Measurements from ENCODE around the gene ADAMTS17.

The ADAMTS17 gene

DNA sequence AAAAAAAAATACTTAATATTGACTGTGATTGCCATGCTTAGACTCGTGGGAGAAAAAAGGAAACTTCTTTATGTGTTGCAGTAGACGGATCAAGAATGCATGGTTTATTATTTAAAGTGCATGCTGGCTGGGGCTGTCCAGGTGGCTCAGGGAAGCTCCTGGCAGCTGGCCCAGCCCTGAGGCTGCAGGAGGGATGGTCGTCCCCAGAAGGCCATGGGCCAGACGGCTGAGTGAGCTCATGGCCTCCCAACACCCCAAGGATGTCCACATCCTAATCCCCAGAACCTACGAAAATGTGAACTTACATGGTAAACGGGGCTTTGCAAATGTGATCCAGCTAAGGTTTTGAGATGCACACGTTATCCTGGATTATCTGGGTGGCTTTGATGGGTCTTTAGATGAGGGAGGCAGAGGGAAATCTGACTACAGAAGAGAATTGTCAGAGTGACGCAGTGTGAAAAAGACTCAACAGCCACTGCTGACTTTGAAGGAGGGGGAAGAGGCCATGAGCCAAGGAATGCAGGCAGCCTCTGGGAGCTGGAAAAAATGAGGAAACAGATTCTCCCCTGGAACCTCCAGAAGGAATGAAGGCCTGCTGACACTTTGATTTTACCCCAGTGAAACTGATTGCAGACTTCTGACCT lies 29.8 kb downstream of the ADAMTS17 start:
- Histone ChIP-seq H3K36me3 (no peaks in the 10 kb centered on the region), H3K27ac (peak overlapping the region; percentile 65), H3K4me3 (ENCODE audit: low read depth, low read length) (no peak overlapping the region), H3K27me3 (ENCODE audit: insufficient read depth, low read depth, severe bottlenecking) (peaks cover 13% of the 10 kb centered on the region), H3K9me3 (ENCODE audit: severe bottlenecking) (peaks cover 10% of the 10 kb centered on the region)
- no peak for TF ChIP-seq CTCF (IDR thresholded peaks at IDR 0.05; ENCODE audit: low read depth, low read length)
- DNase-seq, result peak; percentile 72

GRCh38 chr15:100311154-100311625 lies 30.6 kb downstream of the ADAMTS17 start:
- peaks cover 13% of the 10 kb centered on the region for H3K27me3 ChIP-seq (ENCODE audit: insufficient read depth, low read depth, severe bottlenecking)
- TF ChIP-seq CTCF (IDR thresholded peaks at IDR 0.05; ENCODE audit: low read depth, low read length), result no peak

GRCh38 chr15:100310513-100311153 lies 31.1 kb downstream of the ADAMTS17 start:
- H3K27me3 ChIP-seq (ENCODE audit: insufficient read depth, low read depth, severe bottlenecking), result peaks cover 13% of the 10 kb centered on the region
- DNase-seq, result peak; percentile 22
- H3K9me3 ChIP-seq (ENCODE audit: severe bottlenecking), result peaks cover 10% of the 10 kb centered on the region
- no peak overlapping the region; the same call in none of the 2 replicates for H3K27ac ChIP-seq
- TF ChIP-seq CTCF (IDR thresholded peaks at IDR 0.05; ENCODE audit: low read depth, low read length), result no peak
- H3K36me3 ChIP-seq, result no peaks in the 10 kb centered on the region
- no peak overlapping the region for H3K4me3 ChIP-seq (ENCODE audit: low read depth, low read length)

More at GRCh38 chr15:100311154-100311625, 30.6 kb downstream of the ADAMTS17 start:
- peak; percentile 31 for DNase-seq
- Histone ChIP-seq H3K9me3 (ENCODE audit: severe bottlenecking) (peaks cover 10% of the 10 kb centered on the region), H3K27ac (peak overlapping the region; percentile 65), H3K4me3 (ENCODE audit: low read depth, low read length) (no peak overlapping the region), H3K36me3 (no peaks in the 10 kb centered on the region)

DNA sequence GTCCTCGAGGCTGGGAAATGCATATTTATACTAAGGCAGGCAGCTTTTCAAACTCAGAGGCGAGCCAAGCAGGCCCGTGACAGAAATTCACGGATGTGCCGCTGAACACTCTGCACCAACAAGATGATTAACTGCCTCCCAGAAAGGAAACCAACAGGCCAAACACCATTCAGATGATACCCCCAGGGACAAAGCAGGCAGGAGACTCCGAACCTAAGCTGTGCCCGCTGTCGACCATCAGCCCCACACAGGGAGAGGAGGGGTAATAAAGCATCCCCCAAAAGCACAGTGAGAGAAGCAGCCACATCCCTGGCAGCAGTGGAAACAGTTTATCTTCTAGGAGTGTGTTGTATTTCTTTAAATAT lies 31.8 kb downstream of the ADAMTS17 start:
- Histone ChIP-seq H3K27me3 (ENCODE audit: insufficient read depth, low read depth, severe bottlenecking) (peaks cover 13% of the 10 kb centered on the region), H3K4me3 (ENCODE audit: low read depth, low read length) (no peak overlapping the region), H3K9me3 (ENCODE audit: severe bottlenecking) (peaks cover 10% of the 10 kb centered on the region), H3K27ac (no peak overlapping the region), H3K36me3 (no peaks in the 10 kb centered on the region)
- no peak for TF ChIP-seq CTCF (IDR thresholded peaks at IDR 0.05; ENCODE audit: low read depth, low read length)
- DNase-seq, result no peak

DNA sequence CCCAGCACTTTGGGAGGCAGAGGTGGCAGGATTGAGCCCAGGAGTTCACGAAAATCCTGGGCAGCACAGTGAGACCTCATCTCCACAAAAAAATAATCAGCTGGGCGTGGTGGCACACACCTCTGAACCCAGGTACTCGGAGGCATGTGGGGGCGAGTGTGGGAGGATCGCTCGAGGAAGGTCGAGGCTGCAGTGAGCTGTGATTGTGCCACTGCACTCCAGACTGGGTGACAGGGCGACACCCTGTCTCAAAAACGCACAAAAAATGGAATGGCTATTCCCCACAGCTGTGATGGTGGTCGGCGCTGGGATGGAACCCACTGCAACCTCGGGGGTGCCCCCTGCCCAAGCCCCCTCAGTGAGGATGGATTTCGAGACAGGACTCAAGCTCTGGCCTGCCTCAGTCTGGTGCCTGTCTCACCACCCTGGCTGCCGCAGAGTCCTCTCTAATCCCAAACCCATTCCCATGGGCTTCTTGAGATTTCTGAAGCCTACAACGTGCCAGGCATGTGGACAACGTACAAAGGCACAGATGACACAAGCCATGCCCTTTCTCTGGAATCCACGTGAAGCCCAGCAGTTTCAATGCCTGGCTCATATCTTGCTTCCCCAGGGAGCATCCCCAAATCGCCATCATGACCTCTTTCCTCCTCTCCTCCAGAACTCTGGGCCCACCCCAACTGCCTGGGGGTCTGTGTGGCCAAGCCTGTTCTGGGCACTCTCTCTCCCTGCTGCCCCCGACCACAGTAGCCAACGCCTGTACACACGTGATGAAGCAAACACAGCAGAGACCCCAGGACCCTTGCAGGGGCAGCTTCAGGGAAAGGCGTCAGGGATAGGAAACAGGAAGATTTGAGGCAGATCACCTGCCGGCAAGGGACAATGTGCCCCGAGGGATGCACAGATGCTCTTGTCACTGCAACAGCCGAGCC lies 32.4 kb downstream of the ADAMTS17 start:
- TF ChIP-seq CTCF (IDR thresholded peaks at IDR 0.05; ENCODE audit: low read depth, low read length), result no peak
- Histone ChIP-seq H3K9me3 (ENCODE audit: severe bottlenecking) (peaks cover 10% of the 10 kb centered on the region), H3K4me3 (ENCODE audit: low read depth, low read length) (no peak overlapping the region), H3K27me3 (ENCODE audit: insufficient read depth, low read depth, severe bottlenecking) (peaks cover 15% of the 10 kb centered on the region), H3K27ac (no peak overlapping the region), H3K36me3 (no peaks in the 10 kb centered on the region)
- DNase-seq, result no peak
